ENCODE data around the gene ZNF385D. TPM values are rescaled to one million over a fixed set of nuclear protein-coding genes. Genes with fewer than 3 reads are reported as not detected.

Gene ZNF385D
- total RNA-seq, 1 donor from 2014 or later: 0.10 TPM

- Mint-ChIP-seq H3K36me3 (ENCODE audit: insufficient read depth) (no peaks in the 10 kb centered on the region), H3K27ac (no peak overlapping the region), H3K4me3 (ENCODE audit: low read depth) (no peak overlapping the region), H3K9me3 (ENCODE audit: low read depth) (no peaks in the 10 kb centered on the region), H3K27me3 (no peaks in the 10 kb centered on the region), H3K4me1 (ENCODE audit: low read depth) (peaks cover 3% of the 10 kb centered on the region)
- TF ChIP-seq CTCF (IDR thresholded peaks at IDR 0.05; ENCODE audit: unreplicated experiment): no peak
- no peak for DNase-seq (ENCODE audit: low spot score, unreplicated experiment)
Measured at GRCh38 chr3:21670386-21670785, 80.6 kb downstream of the ZNF385D start.

GRCh38 chr3:21668012-21668411 is 83.0 kb downstream of the ZNF385D start:
- no peak for TF ChIP-seq CTCF (IDR thresholded peaks at IDR 0.05; ENCODE audit: unreplicated experiment)
- Mint-ChIP-seq H3K4me3 (ENCODE audit: low read depth) (no peak overlapping the region), H3K27ac (no peak overlapping the region), H3K9me3 (ENCODE audit: low read depth) (no peaks in the 10 kb centered on the region), H3K36me3 (ENCODE audit: insufficient read depth) (no peaks in the 10 kb centered on the region), H3K27me3 (no peaks in the 10 kb centered on the region), H3K4me1 (ENCODE audit: low read depth) (no peaks in the 10 kb centered on the region)
- DNase-seq (ENCODE audit: low spot score, unreplicated experiment): no peak

- H3K36me3 Mint-ChIP-seq (ENCODE audit: insufficient read depth): no peaks in the 10 kb centered on the region
- no peak overlapping the region for H3K27ac Mint-ChIP-seq
- H3K4me1 Mint-ChIP-seq (ENCODE audit: low read depth): no peaks in the 10 kb centered on the region
- no peak for TF ChIP-seq CTCF (IDR thresholded peaks at IDR 0.05; ENCODE audit: unreplicated experiment)
- DNase-seq (ENCODE audit: low spot score, unreplicated experiment): no peak
- no peaks in the 10 kb centered on the region for H3K9me3 Mint-ChIP-seq (ENCODE audit: low read depth)
- H3K4me3 Mint-ChIP-seq (ENCODE audit: low read depth): no peak overlapping the region
- H3K27me3 Mint-ChIP-seq: no peaks in the 10 kb centered on the region
Measured at GRCh38 chr3:21665444-21666100, 85.4 kb downstream of the ZNF385D start.

GRCh38 chr3:21664996-21665395 is 86.0 kb downstream of the ZNF385D start:
- TF ChIP-seq CTCF (IDR thresholded peaks at IDR 0.05; ENCODE audit: unreplicated experiment): no peak
- no peak overlapping the region for H3K27ac Mint-ChIP-seq
- H3K4me3 Mint-ChIP-seq (ENCODE audit: low read depth): no peak overlapping the region
- DNase-seq (ENCODE audit: low spot score, unreplicated experiment): no peak
- H3K36me3 Mint-ChIP-seq (ENCODE audit: insufficient read depth): no peaks in the 10 kb centered on the region
- no peaks in the 10 kb centered on the region for H3K4me1 Mint-ChIP-seq (ENCODE audit: low read depth)
- H3K9me3 Mint-ChIP-seq (ENCODE audit: low read depth): no peaks in the 10 kb centered on the region
- H3K27me3 Mint-ChIP-seq: no peaks in the 10 kb centered on the region

GRCh38 chr3:21662403-21662802 is 88.6 kb downstream of the ZNF385D start:
- no peak for DNase-seq (ENCODE audit: low spot score, unreplicated experiment)
- H3K36me3 Mint-ChIP-seq (ENCODE audit: insufficient read depth): no peaks in the 10 kb centered on the region
- no peak for TF ChIP-seq CTCF (IDR thresholded peaks at IDR 0.05; ENCODE audit: unreplicated experiment)
- no peak overlapping the region for H3K27ac Mint-ChIP-seq
- no peaks in the 10 kb centered on the region for H3K9me3 Mint-ChIP-seq (ENCODE audit: low read depth)
- no peaks in the 10 kb centered on the region for H3K27me3 Mint-ChIP-seq
- no peaks in the 10 kb centered on the region for H3K4me1 Mint-ChIP-seq (ENCODE audit: low read depth)
- no peak overlapping the region for H3K4me3 Mint-ChIP-seq (ENCODE audit: low read depth)

Measured in progenitor cell of endocrine pancreas (in vitro differentiated cells).